MM.1S (cell line): ENCODE measurements around the gene CPSF3.

Source experiments
- EZH2phosphoT487 ChIP-seq: fragments of 300-600 bp; sonication (generic); IDR thresholded peaks from 2 replicates; pipeline ENCODE4 v1.6.1; 2018; ENCODE audit warnings: antibody characterized with exemption, low read length
- TF ChIP-seq, protein P1 (sequence below): fragments of 300-600 bp; sonication (generic); IDR thresholded peaks from 2 replicates; pipeline ENCODE4 v1.5.1; 2016; ENCODE audit warnings: antibody characterized with exemption, low read length, mixed read lengths

DNA sequence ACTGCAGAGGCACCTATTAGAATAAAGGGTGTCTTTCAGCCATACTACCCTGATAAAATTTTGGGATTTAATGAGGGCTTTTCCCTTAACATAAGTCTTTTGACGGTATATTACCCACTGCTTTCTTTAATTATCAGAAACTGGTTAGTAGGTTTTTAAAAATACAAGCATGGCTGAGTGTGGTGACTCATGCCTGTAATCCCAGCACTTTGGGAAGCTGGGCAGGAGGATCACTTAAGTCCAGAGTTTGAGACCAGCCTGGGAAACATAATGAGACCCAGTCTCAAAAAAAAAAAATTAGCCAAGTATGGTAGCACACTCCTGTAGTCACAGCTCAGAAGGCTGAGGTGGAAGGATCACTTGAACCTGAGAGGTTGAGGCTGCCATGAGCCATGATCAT lies 16.1 kb downstream of the CPSF3 start:
- TF ChIP-seq, protein P1, sequence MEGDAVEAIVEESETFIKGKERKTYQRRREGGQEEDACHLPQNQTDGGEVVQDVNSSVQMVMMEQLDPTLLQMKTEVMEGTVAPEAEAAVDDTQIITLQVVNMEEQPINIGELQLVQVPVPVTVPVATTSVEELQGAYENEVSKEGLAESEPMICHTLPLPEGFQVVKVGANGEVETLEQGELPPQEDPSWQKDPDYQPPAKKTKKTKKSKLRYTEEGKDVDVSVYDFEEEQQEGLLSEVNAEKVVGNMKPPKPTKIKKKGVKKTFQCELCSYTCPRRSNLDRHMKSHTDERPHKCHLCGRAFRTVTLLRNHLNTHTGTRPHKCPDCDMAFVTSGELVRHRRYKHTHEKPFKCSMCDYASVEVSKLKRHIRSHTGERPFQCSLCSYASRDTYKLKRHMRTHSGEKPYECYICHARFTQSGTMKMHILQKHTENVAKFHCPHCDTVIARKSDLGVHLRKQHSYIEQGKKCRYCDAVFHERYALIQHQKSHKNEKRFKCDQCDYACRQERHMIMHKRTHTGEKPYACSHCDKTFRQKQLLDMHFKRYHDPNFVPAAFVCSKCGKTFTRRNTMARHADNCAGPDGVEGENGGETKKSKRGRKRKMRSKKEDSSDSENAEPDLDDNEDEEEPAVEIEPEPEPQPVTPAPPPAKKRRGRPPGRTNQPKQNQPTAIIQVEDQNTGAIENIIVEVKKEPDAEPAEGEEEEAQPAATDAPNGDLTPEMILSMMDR, result no peak
- TF ChIP-seq EZH2phosphoT487, result no peak
